Hematopoietic multipotent progenitor cell treated with erythropoietin and hydrocortisone succinate and interleukin-3 and kit ligand, for 4 days (in vitro differentiated cells): ENCODE measurements around the gene C17orf78.
"Not testable (repeated sequence)": the region's sequence is repeated elsewhere in the genome, so short reads cannot be mapped to it uniquely, and the experiment has no call there.

ENCODE experiments used
- DNase-seq: peaks from one replicate; pipeline ENCODE4 v3.0.0-alpha.2; 2015

Gene C17orf78

DNA sequence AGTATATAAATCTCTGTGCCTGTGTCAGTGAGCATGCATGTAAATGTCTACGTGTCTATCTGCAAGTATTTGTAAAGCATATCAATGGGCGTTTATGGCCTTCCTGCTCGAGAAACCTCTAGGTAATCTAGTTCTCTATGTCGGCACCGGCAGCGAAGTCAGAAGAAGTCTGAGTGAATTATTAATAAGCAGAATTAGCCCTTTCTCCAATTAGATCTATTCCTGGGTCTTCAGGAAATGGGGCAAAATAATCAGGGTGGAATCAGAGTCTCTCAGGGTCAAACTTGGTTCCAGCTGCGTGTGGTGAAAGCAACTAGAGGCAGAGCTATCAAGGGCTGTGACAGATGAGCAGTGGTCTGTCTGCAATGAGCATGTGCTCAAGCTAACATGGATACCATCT lies at the start of gene C17orf78:
Gene C17orf78 (plus strand): TSS at position 280 of the 400 bp plus-strand sequence. CDS start 108 bp downstream, at position 388.
- no peak for DNase-seq

DNA sequence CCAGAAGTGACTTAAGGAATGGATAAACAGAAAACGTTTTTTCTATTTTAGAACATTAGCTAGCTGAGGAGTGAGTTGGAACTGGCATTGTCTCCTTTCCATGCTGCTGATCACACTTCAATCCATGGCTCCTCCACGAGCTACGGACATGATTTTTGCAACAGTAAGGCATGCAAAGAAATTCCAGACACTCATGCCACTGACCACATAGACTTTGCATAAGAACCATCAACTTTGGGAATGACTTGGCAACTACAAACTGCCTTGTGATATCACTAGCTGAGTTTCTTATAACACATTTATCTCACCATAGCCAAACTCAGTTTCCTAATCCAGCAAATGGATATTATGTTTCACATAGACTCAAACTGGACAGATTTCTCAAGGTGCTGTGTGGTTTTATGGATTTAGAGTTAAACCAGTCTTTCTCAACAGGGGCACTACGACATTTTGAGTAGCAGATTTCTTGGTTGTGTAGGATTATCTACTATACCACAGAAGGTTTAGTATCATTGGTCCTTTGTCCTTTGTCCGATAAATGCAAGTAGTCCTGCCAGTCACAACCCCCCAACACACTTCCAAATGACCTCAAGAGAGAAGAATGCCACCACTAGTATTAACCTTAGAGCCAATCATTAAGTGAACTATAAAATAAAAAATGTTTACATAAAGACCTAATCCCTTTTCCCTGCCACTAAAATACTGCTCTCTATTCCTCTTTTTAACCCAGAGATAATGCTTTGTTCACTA lies 48.3 kb upstream of the C17orf78 start:
- DNase-seq = no peak

DNA sequence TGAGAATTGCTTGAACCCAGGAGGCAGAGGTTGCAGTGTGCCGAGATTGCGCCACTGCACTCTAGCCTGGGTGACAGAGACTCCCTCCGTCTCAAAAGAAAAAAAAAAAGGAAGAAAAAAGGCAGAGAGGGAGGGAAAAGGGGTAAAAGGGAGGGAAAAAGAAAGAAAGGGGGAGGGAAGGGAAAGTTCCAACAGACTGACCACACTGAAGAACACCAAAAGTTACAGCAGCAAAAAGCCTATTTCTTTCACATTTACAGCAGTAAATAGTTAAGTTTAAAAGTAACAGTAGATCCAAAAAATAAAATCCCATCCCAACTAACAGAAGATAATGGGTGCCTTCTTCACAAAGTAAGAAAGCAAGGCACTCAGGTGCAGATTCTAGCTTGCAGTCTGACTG lies 36.9 kb upstream of the C17orf78 start:
- DNase-seq = no peak

DNA sequence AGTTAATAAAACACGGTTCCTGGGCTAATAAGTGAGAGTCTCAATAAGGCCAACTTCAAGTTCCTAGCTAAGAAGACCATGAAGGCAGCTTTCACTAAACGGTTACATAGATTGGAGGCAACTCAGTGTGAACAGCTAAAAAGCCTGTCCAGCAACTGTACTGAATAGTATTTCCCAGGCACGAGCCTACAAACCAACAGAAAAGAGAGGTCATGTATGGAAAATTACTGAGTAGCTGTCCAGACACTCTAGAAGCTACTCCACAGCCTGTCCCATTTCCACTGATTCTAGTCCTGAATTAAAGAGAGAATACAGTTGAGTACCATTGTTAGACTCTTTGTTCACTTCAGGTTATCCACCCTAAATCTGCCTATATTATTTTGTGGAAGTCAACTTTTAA lies 36.5 kb upstream of the C17orf78 start:
- DNase-seq = no peak

DNA sequence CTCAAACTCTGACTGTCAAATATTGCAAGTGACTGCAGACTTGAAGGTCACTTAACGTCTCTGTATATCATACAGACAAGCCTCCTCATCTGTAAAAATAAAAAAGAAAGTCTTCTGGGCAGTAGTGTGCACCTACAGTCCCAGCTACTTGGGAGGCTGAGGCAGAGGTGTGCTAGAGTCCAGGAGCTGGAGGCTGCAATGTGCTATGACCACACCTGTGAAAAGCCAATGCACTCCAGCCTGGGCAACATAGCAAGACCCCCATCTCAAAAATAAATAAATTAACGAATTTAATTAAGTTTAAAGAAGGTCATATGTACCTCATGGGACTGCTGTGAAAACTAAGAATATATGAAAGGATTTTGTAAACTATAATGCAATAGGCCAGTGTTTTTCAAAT lies 35.0 kb upstream of the C17orf78 start:
- DNase-seq = no peak

DNA sequence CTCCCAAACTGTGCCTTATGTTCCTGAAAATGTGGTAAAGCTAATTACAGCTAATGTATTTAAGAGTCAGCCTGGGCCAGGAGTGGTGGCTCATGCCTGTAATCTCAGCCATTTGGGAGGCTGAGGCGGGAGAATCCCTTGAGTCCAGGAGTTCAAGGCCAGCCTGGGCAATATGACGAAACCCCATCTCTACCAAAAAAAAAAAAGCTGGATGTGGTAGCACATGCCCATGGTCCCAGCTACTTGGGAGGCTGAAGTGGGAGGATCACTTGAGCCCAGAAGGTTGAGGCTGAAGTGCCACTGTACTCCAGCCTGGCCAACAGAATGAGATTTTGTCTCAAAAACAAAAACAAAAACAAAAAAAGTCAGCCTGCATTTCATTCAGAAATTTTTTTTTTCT lies 33.2 kb upstream of the C17orf78 start:
- DNase-seq = no peak

DNA sequence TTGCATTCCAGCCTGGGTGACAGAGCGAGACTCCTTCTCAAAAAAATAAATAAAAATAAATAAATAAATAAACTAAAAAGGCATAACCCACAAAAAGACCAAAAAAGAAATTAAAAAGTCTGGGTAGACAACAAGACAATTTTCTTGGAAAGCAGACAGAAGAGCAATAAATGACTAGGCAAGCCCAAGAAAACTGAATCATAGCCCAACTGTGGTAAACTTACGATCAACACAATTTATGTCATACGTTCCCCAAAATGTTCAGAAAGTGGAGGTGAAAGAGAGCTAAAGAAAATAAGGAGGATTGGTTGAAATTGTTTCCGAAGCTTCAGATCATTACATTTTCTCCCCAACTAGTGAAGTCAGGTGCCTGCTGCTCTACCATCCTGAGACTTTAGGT lies 31.3 kb upstream of the C17orf78 start:
- DNase-seq = no peak

DNA sequence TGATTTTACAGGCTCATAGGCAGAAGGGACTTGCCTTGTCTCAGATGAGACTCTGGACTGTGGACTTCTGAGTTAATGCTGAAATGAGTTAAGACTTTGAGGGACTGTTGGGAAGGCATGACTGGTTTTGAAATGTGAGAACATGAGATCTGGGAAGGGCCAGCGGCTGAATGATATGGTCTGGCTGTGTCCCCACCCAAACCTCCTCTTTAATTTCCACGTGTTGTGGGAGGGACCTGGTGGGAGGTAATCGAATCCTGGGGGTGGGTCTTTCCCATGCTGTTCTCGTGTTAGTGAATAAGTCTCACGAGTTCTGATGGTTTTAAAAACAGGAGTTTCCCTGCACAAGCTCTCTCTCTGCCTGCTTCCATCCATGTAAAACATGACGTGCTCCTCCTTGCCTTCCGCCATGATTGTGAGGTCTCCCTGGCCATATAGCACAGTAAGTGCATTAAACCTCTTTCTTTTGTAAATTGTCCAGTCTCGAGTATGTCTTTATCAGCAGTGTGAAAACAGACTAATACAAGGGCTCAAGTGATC lies 28.9 kb upstream of the C17orf78 start:
- DNase-seq = not testable (repeated sequence)

DNA sequence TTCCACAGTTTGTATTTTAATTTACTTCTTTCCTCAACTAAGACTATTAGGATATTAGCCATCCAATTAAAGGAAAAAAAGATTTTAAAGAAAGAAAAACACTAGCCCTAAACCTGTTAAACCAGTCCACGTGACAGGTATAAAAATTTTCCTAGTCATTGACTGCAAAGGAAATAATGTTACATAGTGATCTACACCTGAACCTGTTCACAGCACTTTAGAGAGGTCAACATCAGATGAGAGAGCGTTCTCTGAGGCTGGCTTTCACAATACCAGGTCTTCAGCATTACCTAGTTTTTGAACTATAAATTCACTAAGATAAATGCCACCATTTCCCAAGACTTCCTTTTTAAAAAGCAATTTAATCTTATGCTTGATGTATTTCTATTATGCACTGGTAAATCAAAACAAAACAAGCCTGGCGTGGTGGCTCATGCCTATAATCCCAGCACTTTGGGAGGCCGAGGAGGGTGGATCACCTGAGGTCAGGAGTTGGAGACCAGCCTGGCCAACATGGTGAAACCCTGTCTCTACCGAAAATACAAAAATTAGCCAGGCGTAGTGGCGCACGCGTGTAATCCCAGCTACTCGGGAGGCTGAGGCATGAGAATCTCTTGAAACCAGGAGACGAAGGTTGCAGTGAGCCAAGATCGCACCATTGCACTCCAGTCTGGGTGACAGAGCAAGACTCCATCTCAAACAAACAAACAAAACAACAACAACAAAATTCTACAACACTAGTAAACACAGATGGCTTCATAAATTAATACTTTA lies 18.8 kb upstream of the C17orf78 start:
- DNase-seq = not testable (repeated sequence)

DNA sequence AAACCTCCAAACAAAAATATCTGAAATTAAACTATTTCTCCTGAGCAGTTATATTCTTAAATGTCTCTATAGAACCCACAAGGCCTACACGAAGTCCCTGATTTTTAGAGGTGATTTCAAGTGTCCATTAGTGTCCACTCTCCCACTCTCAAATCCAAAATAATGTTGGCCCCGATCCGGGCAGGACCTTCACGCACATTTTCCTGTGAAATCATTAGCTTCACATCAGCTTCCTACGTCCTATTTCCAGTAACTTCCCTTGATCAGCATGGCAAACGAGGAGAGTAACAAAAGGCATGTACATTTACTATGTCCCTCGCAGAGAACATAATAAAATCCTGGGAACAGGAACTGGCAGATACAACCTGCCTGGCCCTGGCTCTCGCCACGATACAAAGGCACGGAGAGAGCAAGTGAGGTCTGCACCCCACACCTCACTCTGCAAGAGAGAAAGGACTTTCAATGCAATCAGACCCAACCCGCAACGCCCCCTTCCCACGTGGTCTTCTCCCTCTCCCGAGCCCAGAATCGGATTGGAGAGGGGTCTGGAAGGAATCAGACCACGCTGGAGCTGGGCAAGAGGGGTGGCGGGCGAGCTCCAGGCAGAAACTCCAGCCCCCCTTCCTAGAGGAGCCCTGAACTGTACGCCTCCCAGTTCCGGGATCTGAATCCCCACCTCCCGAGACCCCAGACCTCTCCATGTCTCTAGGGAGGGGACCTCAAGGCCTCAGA lies 17.5 kb upstream of the C17orf78 start:
- peak; percentile 80 for DNase-seq

DNA sequence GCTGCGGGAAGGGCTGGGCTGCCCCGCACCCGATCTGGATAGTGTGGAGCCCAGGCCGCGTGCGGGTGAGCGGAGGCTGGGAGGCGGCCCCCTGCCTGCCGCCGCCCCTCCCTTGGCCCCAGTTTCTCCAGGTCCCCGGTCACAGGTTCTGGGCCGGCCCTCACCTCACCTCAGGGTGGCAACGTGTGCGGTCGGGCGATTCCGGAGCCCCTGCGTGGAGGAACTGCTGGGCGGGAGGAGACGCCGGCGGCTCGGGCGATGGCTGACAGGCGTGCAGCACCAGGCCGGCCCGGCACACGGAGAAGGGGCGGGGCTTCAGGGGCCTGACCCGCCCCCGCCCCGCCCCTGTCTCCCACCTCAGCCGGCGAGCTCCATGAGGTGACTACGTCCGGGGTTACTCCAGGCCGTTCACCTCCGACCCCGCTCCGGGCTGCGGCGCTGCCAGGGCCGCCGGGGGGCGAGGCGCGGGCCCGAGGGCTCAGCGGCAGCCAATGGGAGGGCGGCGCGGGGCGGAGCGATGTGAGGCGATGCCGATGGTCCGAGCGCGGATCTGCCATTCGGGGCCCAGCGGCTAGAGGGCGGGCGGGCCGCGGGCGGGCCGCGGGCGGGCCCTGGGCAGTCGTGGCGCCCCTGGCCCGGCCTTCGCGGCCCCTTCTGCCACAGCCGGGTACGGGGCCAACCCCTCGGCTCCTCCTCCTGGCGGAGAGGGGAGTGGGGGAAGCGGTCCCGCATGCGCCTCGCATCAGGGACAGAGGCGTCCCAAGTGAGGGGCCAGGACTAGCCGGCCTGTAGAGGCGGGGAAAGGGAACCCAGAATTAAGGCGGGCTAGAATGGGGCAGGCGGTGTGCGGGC lies 16.7 kb upstream of the C17orf78 start:
- peak; percentile 99 for DNase-seq

DNA sequence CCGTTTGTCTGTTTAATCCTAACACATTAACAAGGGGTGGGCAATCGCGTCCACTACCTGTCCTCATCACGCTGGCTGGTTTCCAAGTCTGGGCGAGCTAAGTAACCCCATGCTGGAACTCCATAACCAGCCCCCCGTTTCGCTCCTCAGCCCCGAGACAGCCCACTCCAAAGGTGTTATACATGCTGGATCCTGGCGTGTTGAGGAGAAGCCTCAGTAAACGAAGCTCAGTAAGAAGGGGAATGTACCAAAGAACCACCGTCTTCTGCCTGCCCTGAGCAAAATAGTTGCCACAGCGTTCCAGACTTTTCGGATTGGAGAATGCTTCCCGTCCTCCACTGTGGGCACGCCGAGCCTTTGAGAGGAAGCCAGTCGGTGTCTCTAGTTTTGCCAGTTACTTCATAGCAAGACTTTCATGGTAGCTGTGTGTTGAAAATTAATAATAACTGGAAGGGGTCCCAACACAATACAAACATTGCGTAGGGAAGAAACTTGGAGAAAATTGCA lies 16.1 kb upstream of the C17orf78 start:
- no peak for DNase-seq

DNA sequence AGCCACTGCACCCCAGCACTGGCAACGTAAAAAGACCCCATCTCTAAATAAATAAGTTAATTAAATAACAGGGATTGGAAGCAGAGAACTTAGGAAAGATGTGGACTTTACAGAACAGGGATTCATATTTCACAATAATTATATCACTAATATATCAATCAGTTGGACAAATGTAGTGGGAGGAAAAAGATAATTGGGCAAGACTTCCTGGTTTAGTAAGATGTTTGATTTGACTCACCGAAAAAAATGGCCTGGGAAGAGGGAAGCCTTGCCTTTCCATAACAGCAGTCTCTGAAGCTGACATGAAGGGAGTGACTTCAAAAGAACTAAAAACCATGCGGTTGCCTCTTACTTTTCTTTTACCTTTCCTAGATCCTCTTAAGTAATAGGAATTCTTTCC lies 15.2 kb upstream of the C17orf78 start:
- no peak for DNase-seq

DNA sequence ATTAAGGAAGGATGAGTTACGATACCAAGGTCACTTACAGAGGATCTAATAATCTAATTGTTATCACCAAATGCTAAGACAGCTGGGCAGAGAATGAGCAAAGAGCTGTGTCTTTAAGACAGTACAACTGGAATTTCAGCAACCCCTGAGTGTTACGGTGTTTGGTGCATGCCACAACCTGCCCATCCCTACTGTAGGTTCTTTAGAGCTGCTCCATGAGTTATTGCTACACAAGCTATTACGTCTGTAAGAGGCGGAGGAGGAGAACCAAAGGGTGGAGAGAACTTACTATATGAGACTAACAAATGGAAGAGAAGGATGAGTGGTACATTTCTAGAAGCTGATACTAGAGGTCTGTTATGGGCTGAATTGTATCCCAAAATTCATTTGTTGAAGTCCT lies 14.2 kb upstream of the C17orf78 start:
- DNase-seq = no peak

DNA sequence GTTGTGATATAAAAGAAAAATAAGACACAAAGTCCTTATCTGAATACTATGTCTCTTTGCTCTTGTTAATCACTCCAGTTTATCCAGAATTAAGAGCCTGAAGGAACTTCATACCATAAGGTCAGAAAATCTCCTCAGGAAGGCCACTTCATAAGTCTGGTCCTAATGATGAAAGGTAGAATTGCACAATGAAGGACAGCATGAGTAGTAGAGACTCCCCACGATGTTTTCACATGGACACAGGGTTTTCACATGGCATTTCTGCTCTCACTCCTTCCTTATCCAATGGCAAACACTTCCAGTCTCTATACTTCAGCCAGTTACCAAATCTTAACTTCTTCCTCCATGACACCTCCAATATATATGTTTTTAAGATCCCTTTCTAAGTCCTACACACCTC lies 10.2 kb upstream of the C17orf78 start:
- no peak for DNase-seq

DNA sequence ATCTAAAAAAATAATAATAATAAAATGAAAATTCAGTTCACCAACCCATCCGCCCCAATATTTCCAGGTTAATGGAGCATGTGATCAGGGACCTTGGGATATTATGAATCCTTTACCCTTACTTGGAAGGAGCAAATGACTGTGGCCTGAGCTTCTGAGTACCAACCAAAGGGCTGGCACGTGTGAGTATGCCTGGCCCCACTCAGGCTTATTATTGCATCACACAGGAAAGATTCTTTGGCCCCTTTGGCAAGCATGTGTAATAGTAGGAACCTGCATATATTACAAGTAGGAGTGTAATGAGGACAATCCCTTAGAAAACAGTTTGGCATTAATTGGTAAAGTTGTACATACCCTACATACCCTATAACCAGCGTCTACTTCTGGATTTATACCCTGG lies 7.2 kb upstream of the C17orf78 start:
- peak; percentile 50 for DNase-seq

DNA sequence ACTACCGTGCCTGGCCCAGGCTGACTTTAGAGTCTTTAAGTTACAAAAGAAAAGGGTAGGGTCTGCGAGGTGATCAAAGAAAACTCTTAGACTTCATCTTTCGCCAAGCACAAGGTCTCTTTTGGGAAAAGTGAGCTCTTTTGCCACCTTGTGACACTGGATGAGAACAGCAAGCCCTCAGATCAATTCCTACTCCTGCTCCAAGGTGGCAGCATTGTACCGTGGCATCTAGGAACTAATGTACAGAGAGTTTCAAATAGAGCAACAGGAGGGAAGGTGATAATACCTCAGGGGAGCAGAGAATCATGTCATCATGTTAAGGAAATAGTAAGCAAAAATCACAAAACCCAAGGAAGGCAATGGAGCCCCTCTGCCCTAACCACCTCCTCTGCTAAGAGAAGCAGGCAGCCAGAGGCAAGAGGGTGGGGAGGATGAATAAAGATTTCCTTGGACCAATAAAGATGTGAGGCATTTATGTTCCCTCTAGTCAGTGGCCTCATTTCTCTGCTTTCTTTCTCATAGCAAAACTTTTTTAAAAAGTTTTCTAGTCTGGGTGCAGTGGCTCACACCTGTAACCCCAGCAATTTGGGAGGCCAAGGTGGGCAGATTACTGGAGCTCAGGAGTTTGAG lies 2.1 kb upstream of the C17orf78 start:
- DNase-seq = peak; percentile 94

DNA sequence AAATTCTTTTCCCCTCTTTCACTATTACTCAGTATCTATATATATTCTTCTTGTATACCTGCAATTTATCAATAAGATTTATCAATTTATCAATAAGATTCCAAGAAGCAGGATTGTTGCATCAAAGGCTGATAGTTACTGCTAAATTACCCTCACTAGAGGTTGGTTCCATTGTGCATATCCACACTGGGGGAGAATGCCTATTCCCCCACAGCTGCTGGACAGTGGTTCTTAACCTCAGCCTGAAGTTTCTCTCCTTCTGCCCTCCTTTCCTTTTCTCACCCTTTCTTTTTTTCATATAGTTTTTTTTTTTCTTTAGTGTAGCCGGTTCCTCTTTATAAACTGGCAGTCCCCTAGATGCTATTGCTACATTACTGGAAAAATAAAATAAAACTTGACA lies 6.3 kb downstream of the C17orf78 start:
- no peak for DNase-seq

DNA sequence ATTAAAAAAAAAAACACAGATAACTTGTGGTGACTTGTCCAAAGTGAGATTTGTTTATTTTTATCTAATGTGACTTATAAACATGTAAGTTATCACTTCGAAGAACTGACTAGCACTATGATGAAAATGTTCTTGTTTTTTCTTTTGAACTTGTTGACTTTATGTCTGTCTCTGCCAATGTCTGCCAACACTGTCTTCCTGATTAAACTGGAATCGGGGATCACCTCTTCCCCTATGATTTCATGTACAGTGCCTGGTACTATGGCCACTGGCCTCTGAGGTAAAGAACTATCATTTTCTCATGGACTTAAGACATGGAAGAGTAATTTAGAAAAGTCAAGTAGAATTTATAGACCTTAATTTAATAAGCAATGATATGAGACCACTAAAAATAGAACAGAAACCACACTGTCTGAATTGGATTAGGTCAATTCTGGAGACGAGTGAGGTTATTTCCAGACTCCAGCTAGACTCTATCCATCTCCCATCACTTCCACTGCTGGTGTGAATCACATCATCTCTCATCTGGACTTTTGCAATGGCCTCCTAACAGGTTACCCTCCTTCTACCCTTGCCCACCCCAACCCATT lies 8.9 kb downstream of the C17orf78 start:
- DNase-seq = no peak

DNA sequence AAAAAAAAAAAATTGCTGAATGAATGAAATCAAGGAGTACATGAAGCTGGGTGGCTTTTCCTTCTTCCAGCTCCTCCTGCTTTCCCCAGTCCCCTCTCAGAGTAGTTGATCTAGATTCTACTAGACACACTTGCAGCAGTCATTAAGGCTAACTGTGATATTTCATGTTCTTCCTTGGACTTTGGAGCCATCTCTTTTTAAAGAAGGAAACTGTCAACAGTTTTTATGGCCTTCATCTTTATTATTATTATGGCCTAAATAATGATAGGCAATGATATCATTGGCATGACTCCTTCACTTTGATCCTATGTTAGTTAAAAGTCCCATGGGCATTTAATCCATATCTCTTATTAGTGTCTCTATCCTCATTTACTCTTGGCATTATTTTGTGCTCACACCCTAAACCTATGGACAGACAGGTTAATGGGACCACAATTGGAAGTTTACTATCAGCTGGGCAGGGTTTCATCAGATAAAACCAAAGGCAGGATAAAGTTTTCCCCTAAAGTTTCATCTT lies 9.7 kb downstream of the C17orf78 start:
- DNase-seq = no peak

DNA sequence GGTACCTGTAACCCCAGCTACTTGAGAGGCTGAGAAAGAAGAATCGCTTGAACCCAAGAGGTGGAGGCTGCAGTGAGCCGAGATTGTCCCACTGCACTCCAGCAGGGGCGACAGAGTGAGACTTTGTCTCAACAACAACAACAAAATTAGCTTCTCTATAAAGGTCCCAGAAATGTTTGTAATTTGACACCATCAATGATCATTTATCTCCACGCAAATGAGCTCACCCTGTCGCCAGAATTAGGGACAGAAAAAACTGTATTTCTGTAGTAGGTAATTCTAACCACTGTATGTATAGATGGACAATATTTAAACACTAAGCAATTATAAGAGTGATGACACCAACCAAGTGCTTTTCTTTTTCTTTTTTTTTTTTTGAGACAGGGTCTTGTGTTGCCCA lies 10.7 kb downstream of the C17orf78 start:
- DNase-seq = no peak
